Keratinocyte (primary cell): ENCODE results near the gene ACOXL. TPM values are rescaled to one million over a fixed set of nuclear protein-coding genes. Genes with fewer than 3 reads are reported as not detected.

Experiments
- DNase-seq: peaks from one replicate; pipeline ENCODE4 v3.0.0-alpha.2; 2011; ENCODE audit warnings: low read depth, missing footprints, low spot score
- FAIRE-seq: peaks from 2 replicates; lab custom pipeline; 2011; peaks lifted over from hg19 to GRCh38; lab: Jason Lieb, UNC
- H2AFZ ChIP-seq: 2 replicates; pipeline ENCODE4 v1.6.0; 2012; ENCODE audit warnings: low read length, control low read depth, inconsistent platforms; ENCODE audit not compliant: control insufficient read depth
- H3K27ac ChIP-seq: 2 replicates; pipeline ENCODE4 v1.5.1; 2011; ENCODE audit warnings: low read length; ENCODE audit not compliant: control insufficient read depth, insufficient read depth
- H3K27me3 ChIP-seq: 3 replicates; pipeline ENCODE4 v1.6.0; 2011; ENCODE audit warnings: low read length; ENCODE audit not compliant: control insufficient read depth, insufficient read depth; ENCODE audit errors: extremely low read depth
- H3K36me3 ChIP-seq, 2 experiments: 2 replicates in 1 of 2; 3 replicates in 1 of 2; pipeline ENCODE4 v1.5.1; 2011; ENCODE audit warnings: low read length in 2 of 2, mild to moderate bottlenecking in 1 of 2; ENCODE audit not compliant: control insufficient read depth in 2 of 2, insufficient read depth in 2 of 2; ENCODE audit errors: extremely low read depth in 1 of 2
- H3K4me1 ChIP-seq: 3 replicates; pipeline ENCODE4 v1.5.1; 2011; ENCODE audit warnings: low read length; ENCODE audit not compliant: control insufficient read depth, insufficient read depth; ENCODE audit errors: extremely low read depth
- H3K4me2 ChIP-seq: 3 replicates; pipeline ENCODE4 v1.6.0; 2011; ENCODE audit warnings: low read depth, low read length; ENCODE audit not compliant: control insufficient read depth, insufficient read depth; ENCODE audit errors: extremely low read depth
- H3K4me3 ChIP-seq, 3 experiments: fragments of 200-600 bp in 1 of 3; sonication (generic) in 1 of 3; 2 replicates in 2 of 3; 3 replicates in 1 of 3; pipeline ENCODE4 v1.5.1; 2011 to 2016; ENCODE audit warnings: low read length in 3 of 3, mild to moderate bottlenecking in 3 of 3, control low read depth in 2 of 3, inconsistent platforms in 1 of 3, low read depth in 1 of 3, mixed read lengths in 1 of 3, mixed run types in 1 of 3, moderate library complexity in 1 of 3; ENCODE audit not compliant: control insufficient read depth in 2 of 3, insufficient read depth in 2 of 3; ENCODE audit errors: extremely low read depth in 1 of 3
- H3K79me2 ChIP-seq: 2 replicates; pipeline ENCODE4 v1.6.0; 2012; ENCODE audit warnings: low read length; ENCODE audit not compliant: control insufficient read depth, insufficient read depth
- H3K9ac ChIP-seq: 3 replicates; pipeline ENCODE4 v1.6.0; 2011; ENCODE audit warnings: low read length; ENCODE audit not compliant: control insufficient read depth, insufficient read depth; ENCODE audit errors: extremely low read depth
- H3K9me1 ChIP-seq: 3 replicates; pipeline ENCODE4 v1.6.0; 2011; ENCODE audit warnings: low read length; ENCODE audit not compliant: control insufficient read depth, insufficient read depth; ENCODE audit errors: extremely low read depth
- H3K9me3 ChIP-seq: 2 replicates; pipeline ENCODE4 v1.5.1; 2012; ENCODE audit warnings: low read depth, low read length; ENCODE audit not compliant: control insufficient read depth
- H4K20me1 ChIP-seq: 3 replicates; pipeline ENCODE4 v1.6.0; 2011; ENCODE audit warnings: low read length; ENCODE audit not compliant: control insufficient read depth, insufficient read depth; ENCODE audit errors: extremely low read depth
- EZH2 ChIP-seq: IDR thresholded peaks from one replicate; pipeline ENCODE4 v1.6.1; 2012; ENCODE audit warnings: inconsistent platforms, mild to moderate bottlenecking, low read length, moderate library complexity
- dilution Hi-C: fragments of 300-500 bp; cut with MboI; formaldehyde crosslinking; loops from one replicate; pipeline ENCODE4 v1.7.0; 2020; ENCODE audit warnings: low sequenced_read_pairs; ENCODE audit not compliant: extremely low pct_ligation_motif_present
- polyA plus RNA-seq, 5 experiments: library from polyadenylated mRNA; depleted of rRNA in 3 of 5; stranded (reverse) in 3 of 5; stranded (forward) in 1 of 5; unstranded in 1 of 5; fragments of >200 nt; gene quantifications; 1 replicate in 1 of 5; 2 replicates in 3 of 5; 3 replicates in 1 of 5; pipeline versions ENCODE4 v1.2.1 to v1.2.3, GENCODE V29; 2011 to 2012; ENCODE audit warnings: missing spikeins in 2 of 5, low read depth in 1 of 5, low replicate concordance in 1 of 5
- TF ChIP-seq, protein P1 (sequence below), 3 experiments: IDR thresholded peaks in 1 of 3; conservative IDR thresholded peaks in 1 of 3; optimal IDR thresholded peaks in 1 of 3; 2 replicates in 2 of 3; 3 replicates in 1 of 3; pipeline versions ENCODE3 to v1.5.1; 2011; ENCODE audit warnings: low read length in 3 of 3, mild to moderate bottlenecking in 3 of 3, moderate library complexity in 2 of 3, control low read depth in 1 of 3, inconsistent platforms in 1 of 3; ENCODE audit not compliant: insufficient read depth in 2 of 3; ENCODE audit errors: extremely low read depth in 1 of 3

ACOXL gene
- polyA plus RNA-seq, 1 donor (not counting 4 experiments of a cell fraction or from before 2014, with no cell fraction given): 0.04 TPM

- Histone ChIP-seq H3K79me2 (no peaks in the 10 kb centered on the region), H3K27ac (no peak overlapping the region), H3K4me3 (no peak overlapping the region), H3K9me3 (no peaks in the 10 kb centered on the region), H3K4me2 (no peak overlapping the region), H4K20me1 (no peaks in the 10 kb centered on the region), H3K36me3 (no peaks in the 10 kb centered on the region), H3K27me3 (peaks cover 11% of the 10 kb centered on the region), H2AFZ (no peak overlapping the region), H3K9ac (no peak overlapping the region), H3K9me1 (no peaks in the 10 kb centered on the region), H3K4me1 (no peaks in the 10 kb centered on the region)
- FAIRE-seq (no peak), DNase-seq (no peak)
- no peak for TF ChIP-seq EZH2
- TF ChIP-seq, protein P1, sequence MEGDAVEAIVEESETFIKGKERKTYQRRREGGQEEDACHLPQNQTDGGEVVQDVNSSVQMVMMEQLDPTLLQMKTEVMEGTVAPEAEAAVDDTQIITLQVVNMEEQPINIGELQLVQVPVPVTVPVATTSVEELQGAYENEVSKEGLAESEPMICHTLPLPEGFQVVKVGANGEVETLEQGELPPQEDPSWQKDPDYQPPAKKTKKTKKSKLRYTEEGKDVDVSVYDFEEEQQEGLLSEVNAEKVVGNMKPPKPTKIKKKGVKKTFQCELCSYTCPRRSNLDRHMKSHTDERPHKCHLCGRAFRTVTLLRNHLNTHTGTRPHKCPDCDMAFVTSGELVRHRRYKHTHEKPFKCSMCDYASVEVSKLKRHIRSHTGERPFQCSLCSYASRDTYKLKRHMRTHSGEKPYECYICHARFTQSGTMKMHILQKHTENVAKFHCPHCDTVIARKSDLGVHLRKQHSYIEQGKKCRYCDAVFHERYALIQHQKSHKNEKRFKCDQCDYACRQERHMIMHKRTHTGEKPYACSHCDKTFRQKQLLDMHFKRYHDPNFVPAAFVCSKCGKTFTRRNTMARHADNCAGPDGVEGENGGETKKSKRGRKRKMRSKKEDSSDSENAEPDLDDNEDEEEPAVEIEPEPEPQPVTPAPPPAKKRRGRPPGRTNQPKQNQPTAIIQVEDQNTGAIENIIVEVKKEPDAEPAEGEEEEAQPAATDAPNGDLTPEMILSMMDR (optimal IDR thresholded peaks at IDR 0.05 in 1 of 3, IDR thresholded peaks at IDR 0.05 in 1 of 3, conservative IDR thresholded peaks at IDR 0.05 in 1 of 3; ENCODE audit: extremely low read depth in 1 of 3, insufficient read depth in 2 of 3, low read length in 3 of 3): no peak
- dilution Hi-C loops: no loop called here
These were observed 38.1 kb downstream of the ACOXL start for GRCh38 chr2:110770404-110770958.

GRCh38 chr2:110770959-110771431 is 38.6 kb downstream of the ACOXL start:
- FAIRE-seq (no peak), DNase-seq (no peak)
- Histone ChIP-seq H3K9me3 (no peaks in the 10 kb centered on the region), H3K79me2 (no peaks in the 10 kb centered on the region), H3K4me2 (no peak overlapping the region), H3K9ac (no peak overlapping the region), H3K27me3 (peaks cover 11% of the 10 kb centered on the region), H3K4me3 (no peak overlapping the region), H3K4me1 (no peaks in the 10 kb centered on the region), H3K27ac (no peak overlapping the region), H2AFZ (no peak overlapping the region), H3K36me3 (no peaks in the 10 kb centered on the region), H3K9me1 (no peaks in the 10 kb centered on the region), H4K20me1 (no peaks in the 10 kb centered on the region)
- dilution Hi-C loops: no loop called here
- no peak for TF ChIP-seq EZH2
- TF ChIP-seq, protein P1 (optimal IDR thresholded peaks at IDR 0.05 in 1 of 3, IDR thresholded peaks at IDR 0.05 in 1 of 3, conservative IDR thresholded peaks at IDR 0.05 in 1 of 3; ENCODE audit: extremely low read depth in 1 of 3, insufficient read depth in 2 of 3, low read length in 3 of 3): no peak
